KMS-11 (cell line): ENCODE data around the gene SYNPO2.
"Not testable (repeated sequence)": the region's sequence is repeated elsewhere in the genome, so short reads cannot be mapped to it uniquely, and the experiment has no call there.

Experiments used
- H2AFZ ChIP-seq: fragments of 200-600 bp; sonication (generic); 2 replicates; pipeline ENCODE4 v1.6.1; 2016; ENCODE audit warnings: antibody characterized with exemption, mixed run types, low read depth
- H3K27ac ChIP-seq: fragments of 200-600 bp; sonication (generic); 2 replicates; pipeline ENCODE4 v1.6.1; 2016; ENCODE audit warnings: mild to moderate bottlenecking, mixed run types
- H3K27me3 ChIP-seq: fragments of 200-600 bp; sonication (generic); 2 replicates; pipeline ENCODE4 v1.6.1; 2017; ENCODE audit warnings: mild to moderate bottlenecking, low read depth, mixed run types, moderate library complexity; ENCODE audit not compliant: insufficient read depth
- H3K36me3 ChIP-seq: fragments of 200-600 bp; sonication (generic); 2 replicates; pipeline ENCODE4 v1.6.1; 2017; ENCODE audit warnings: mild to moderate bottlenecking, mixed run types; ENCODE audit not compliant: insufficient read depth
- H3K4me1 ChIP-seq: fragments of 200-600 bp; sonication (generic); 2 replicates; pipeline ENCODE4 v1.6.1; 2016; ENCODE audit warnings: mild to moderate bottlenecking, low read depth, mixed run types; ENCODE audit not compliant: poor library complexity, severe bottlenecking
- H3K4me2 ChIP-seq: fragments of 200-600 bp; sonication (generic); 2 replicates; pipeline ENCODE4 v1.7.0; 2016; ENCODE audit warnings: mild to moderate bottlenecking, mixed run types
- H3K4me3 ChIP-seq: fragments of 200-600 bp; sonication (generic); IDR thresholded peaks from 2 replicates; pipeline ENCODE4 v1.6.1; 2017; ENCODE audit warnings: low read depth, low read length, mixed read lengths; ENCODE audit not compliant: insufficient read depth
- H3K79me2 ChIP-seq: fragments of 200-600 bp; sonication (generic); 2 replicates; pipeline ENCODE4 v1.6.1; 2016; ENCODE audit warnings: low read depth, mixed run types; ENCODE audit not compliant: insufficient read depth
- H3K9ac ChIP-seq: fragments of 200-600 bp; sonication (generic); 2 replicates; pipeline ENCODE4 v1.6.1; 2016; ENCODE audit warnings: mild to moderate bottlenecking, mixed run types
- H4K20me1 ChIP-seq: fragments of 200-600 bp; sonication (generic); 2 replicates; pipeline ENCODE4 v1.6.1; 2016; ENCODE audit warnings: mild to moderate bottlenecking, mixed run types; ENCODE audit not compliant: insufficient read depth
- CTCF ChIP-seq: fragments of 200-600 bp; sonication (generic); conservative IDR thresholded peaks from 2 replicates; pipeline ENCODE4 v1.6.1; 2017; ENCODE audit warnings: low read depth, mild to moderate bottlenecking, antibody characterized with exemption, low read length, moderate library complexity, mixed read lengths

Gene SYNPO2

DNA sequence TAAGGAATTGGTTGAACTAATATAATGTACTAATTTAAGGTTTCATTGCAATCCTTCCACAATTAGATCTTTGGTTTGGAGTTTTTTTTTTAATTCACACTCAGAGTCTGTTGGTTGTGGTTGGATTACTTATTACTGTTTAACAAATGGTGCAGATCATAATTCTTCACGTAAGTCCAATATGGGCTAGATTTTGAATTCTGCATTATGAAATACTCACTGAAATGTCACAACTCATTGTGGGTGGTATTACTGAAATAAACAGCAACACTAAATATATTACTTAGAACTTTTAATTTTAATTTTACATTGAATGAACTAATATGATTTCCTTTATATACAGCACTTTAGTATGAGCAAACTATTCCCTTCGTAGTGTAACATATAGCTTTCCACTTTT is 152.7 kb downstream of the SYNPO2 start:
- Histone ChIP-seq H3K36me3 (no peaks in the 10 kb centered on the region), H3K4me1 (no peaks in the 10 kb centered on the region), H3K9ac (no peak overlapping the region), H3K79me2 (no peaks in the 10 kb centered on the region), H4K20me1 (no peaks in the 10 kb centered on the region), H2AFZ (peak overlapping the region; percentile 43), H3K27ac (no peak overlapping the region), H3K4me2 (no peak overlapping the region), H3K4me3 (no peak overlapping the region), H3K27me3 (no peaks in the 10 kb centered on the region)
- TF ChIP-seq CTCF, result no peak

DNA sequence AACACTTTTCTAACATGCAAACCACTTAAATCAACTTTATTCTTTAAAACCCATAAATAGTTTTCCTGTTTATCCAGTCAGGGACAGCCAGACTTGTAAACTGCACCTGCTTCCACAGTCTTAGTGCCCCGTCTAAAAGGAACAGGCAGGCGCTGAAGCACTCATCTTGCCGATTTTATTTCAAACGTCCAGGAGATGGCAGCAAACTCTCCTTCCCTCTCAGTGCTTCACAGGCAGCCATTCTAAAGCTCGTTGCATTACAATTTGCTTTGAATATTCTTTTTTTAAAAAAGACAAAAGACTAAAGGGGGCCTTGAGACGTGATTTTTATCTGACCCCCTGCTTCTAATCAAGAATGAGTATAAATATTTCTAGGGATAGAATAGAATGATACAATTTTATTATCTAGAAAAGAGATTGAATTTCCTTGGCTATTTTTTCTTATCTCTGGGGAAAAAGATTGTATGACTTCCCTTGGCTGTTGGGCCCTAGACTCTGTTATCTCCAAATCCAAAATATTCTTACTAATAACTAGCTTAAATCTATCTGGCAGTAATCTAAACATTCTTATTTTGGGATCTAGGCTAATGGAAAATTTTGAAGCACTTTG is 153.4 kb downstream of the SYNPO2 start:
- Histone ChIP-seq H3K36me3 (no peaks in the 10 kb centered on the region), H3K4me1 (no peaks in the 10 kb centered on the region), H4K20me1 (no peaks in the 10 kb centered on the region), H3K27me3 (no peaks in the 10 kb centered on the region), H3K9ac (no peak overlapping the region), H3K4me2 (peak overlapping the region; percentile 6; the same call in 1 of the 2 replicates), H3K27ac (no peak overlapping the region), H2AFZ (peak overlapping the region; percentile 43), H3K4me3 (no peak overlapping the region), H3K79me2 (no peaks in the 10 kb centered on the region)
- peak; percentile 78 for TF ChIP-seq CTCF

GRCh38 chr4:119046263-119046662 is 157.6 kb downstream of the SYNPO2 start:
- H4K20me1 ChIP-seq, result no peaks in the 10 kb centered on the region
- no peak overlapping the region for H3K27ac ChIP-seq
- no peaks in the 10 kb centered on the region for H3K79me2 ChIP-seq
- no peaks in the 10 kb centered on the region for H3K4me1 ChIP-seq
- no peaks in the 10 kb centered on the region for H3K36me3 ChIP-seq
- no peak overlapping the region for H3K4me3 ChIP-seq
- no peak overlapping the region for H3K4me2 ChIP-seq
- H3K27me3 ChIP-seq, result no peaks in the 10 kb centered on the region
- no peak for TF ChIP-seq CTCF
- H2AFZ ChIP-seq, result no peak overlapping the region
- no peak overlapping the region for H3K9ac ChIP-seq

GRCh38 chr4:119047059-119047458 is 158.4 kb downstream of the SYNPO2 start:
- H3K4me1 ChIP-seq, H3K79me2 ChIP-seq, H3K36me3 ChIP-seq, H3K4me2 ChIP-seq, H3K27ac ChIP-seq, H2AFZ ChIP-seq, H3K4me3 ChIP-seq, H3K27me3 ChIP-seq, H3K9ac ChIP-seq, H4K20me1 ChIP-seq: not testable (repeated sequence)

DNA sequence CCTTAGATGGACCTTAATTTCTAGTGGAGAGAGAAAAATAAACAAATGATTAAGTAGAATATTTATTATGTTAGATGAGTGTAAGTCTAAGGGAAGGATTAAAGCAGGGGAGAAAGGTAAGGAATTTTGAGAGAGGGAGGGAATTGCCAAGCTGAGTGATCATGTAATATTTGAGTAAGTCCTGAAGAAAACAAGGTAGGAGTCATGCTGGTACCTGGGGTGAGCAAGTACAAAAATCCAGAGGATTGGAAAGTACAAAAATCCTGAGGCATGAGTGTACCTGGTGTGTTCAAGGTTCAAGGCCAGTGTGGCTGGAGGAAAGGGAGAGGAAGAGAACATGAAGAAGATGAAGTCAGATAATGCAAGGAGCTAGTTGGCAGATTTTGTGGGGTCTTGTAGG is 159.8 kb downstream of the SYNPO2 start:
- H3K79me2 ChIP-seq, result no peaks in the 10 kb centered on the region
- no peak overlapping the region for H3K4me3 ChIP-seq
- TF ChIP-seq CTCF, result no peak
- H2AFZ ChIP-seq, result no peak overlapping the region
- H3K36me3 ChIP-seq, result no peaks in the 10 kb centered on the region
- H3K9ac ChIP-seq, result no peak overlapping the region
- H3K4me1 ChIP-seq, result no peaks in the 10 kb centered on the region
- no peaks in the 10 kb centered on the region for H3K27me3 ChIP-seq
- H3K4me2 ChIP-seq, result no peak overlapping the region
- no peaks in the 10 kb centered on the region for H4K20me1 ChIP-seq
- no peak overlapping the region for H3K27ac ChIP-seq
